NOMO-1 treated with dmso at 0.1 percent for 144 hours (cell line): ENCODE measurements around the gene PACSIN2.
A peak's percentile ranks its signal among the peaks of the same experiment; 100 is the strongest.
"Not testable (repeated sequence)": the region's sequence is repeated elsewhere in the genome, so short reads cannot be mapped to it uniquely, and the experiment has no call there.

ENCODE experiments used
- DNase-seq: peaks from one replicate; lab custom pipeline; 2025; ENCODE audit not compliant: unreplicated experiment; lab: John Stamatoyannopoulos, UW

PACSIN2 gene

GRCh38 chr22:42947211-42947990 lies 67.5 kb downstream of the PACSIN2 start:
- DNase-seq, result no peak

GRCh38 chr22:42946546-42947198 lies 68.3 kb downstream of the PACSIN2 start:
- no peak for DNase-seq

GRCh38 chr22:42945736-42946135 lies 69.2 kb downstream of the PACSIN2 start:
- DNase-seq, result no peak

GRCh38 chr22:42945027-42945426 lies 69.9 kb downstream of the PACSIN2 start:
- DNase-seq, result no peak

- no peak for DNase-seq
Measured at GRCh38 chr22:42944409-42944808, 70.5 kb downstream of the PACSIN2 start.

- no peak for DNase-seq
Measured at GRCh38 chr22:42943981-42944380, 71.0 kb downstream of the PACSIN2 start.

- DNase-seq, result no peak
Measured at GRCh38 chr22:42942351-42942750, 72.6 kb downstream of the PACSIN2 start.

GRCh38 chr22:42939941-42940653 lies 74.9 kb downstream of the PACSIN2 start:
- DNase-seq, result no peak

- no peak for DNase-seq
Measured at GRCh38 chr22:42939451-42939881, 75.5 kb downstream of the PACSIN2 start.

- no peak for DNase-seq
Measured at GRCh38 chr22:42938976-42939375, 76.0 kb downstream of the PACSIN2 start.

GRCh38 chr22:42938449-42938848 lies 76.5 kb downstream of the PACSIN2 start:
- no peak for DNase-seq

- peak; percentile 90 for DNase-seq
Measured at GRCh38 chr22:42937164-42937843, 77.6 kb downstream of the PACSIN2 start.

GRCh38 chr22:42936680-42937079 lies 78.3 kb downstream of the PACSIN2 start:
- DNase-seq, result not testable (repeated sequence)

GRCh38 chr22:42934338-42934737 lies 80.6 kb downstream of the PACSIN2 start:
- no peak for DNase-seq

GRCh38 chr22:42933485-42934091 lies 81.4 kb downstream of the PACSIN2 start:
- no peak for DNase-seq

- no peak for DNase-seq
Measured at GRCh38 chr22:42932857-42933484, 82.0 kb downstream of the PACSIN2 start.

- DNase-seq, result no peak
Measured at GRCh38 chr22:42932197-42932519, 82.8 kb downstream of the PACSIN2 start.

GRCh38 chr22:42931421-42932196 lies 83.3 kb downstream of the PACSIN2 start:
- DNase-seq, result peak; percentile 82

GRCh38 chr22:42930810-42931420 lies 84.0 kb downstream of the PACSIN2 start:
- no peak for DNase-seq

- DNase-seq, result no peak
Measured at GRCh38 chr22:42929838-42930155, 85.2 kb downstream of the PACSIN2 start.
